H1 (cell line): ENCODE measurements around the gene NR2F6. TPM values are rescaled to one million over a fixed set of nuclear protein-coding genes. Genes with fewer than 3 reads are reported as not detected.
A peak's percentile ranks its signal among the peaks of the same experiment; 100 is the strongest.

Experiments used
- CTCF ChIA-PET: fragments of 300-600 bp; sonication (Branson Sonifier 250); formaldehyde crosslinking; loops from one replicate; lab custom pipeline; 2021; ENCODE audit not compliant: partially characterized antibody; lab: Charles Lee
- POLR2A ChIA-PET: fragments of 300-600 bp; sonication (Branson Sonifier 250); formaldehyde crosslinking; loops from one replicate; lab custom pipeline; 2021; ENCODE audit warnings: inconsistent platforms; ENCODE audit not compliant: partially characterized antibody; lab: Charles Lee
- DNase-seq, 2 experiments: peaks; one replicate each; pipeline versions ENCODE4 v3.0.0 to v3.0.0-alpha.2; 2010 to 2022; ENCODE audit warnings: low spot score in 2 of 2, low read depth in 1 of 2, mixed read lengths in 1 of 2
- FAIRE-seq: peaks from 2 replicates; lab custom pipeline; 2011; peaks lifted over from hg19 to GRCh38; lab: Jason Lieb, UNC
- H2AFZ ChIP-seq: 2 replicates; pipeline ENCODE4 v1.8.1; 2012; ENCODE audit warnings: low read length, inconsistent platforms
- H2AK5ac ChIP-seq: 2 replicates; pipeline ENCODE4 v1.6.1; 2013; ENCODE audit warnings: low read depth, low read length
- H2BK120ac ChIP-seq: replicated peaks from 2 replicates; pipeline ENCODE3; 2013; ENCODE audit warnings: low read depth, low read length, inconsistent platforms
- H2BK12ac ChIP-seq: 2 replicates; pipeline ENCODE4 v1.6.1; 2013; ENCODE audit warnings: low read depth, low read length
- H2BK15ac ChIP-seq: 2 replicates; pipeline ENCODE4 v1.6.1; 2013; ENCODE audit warnings: low read length
- H2BK20ac ChIP-seq: 2 replicates; pipeline ENCODE4 v1.6.1; 2013; ENCODE audit warnings: low read length
- H2BK5ac ChIP-seq: 2 replicates; pipeline ENCODE4 v1.6.1; 2013; ENCODE audit warnings: low read depth, low read length
- H3K14ac ChIP-seq: 2 replicates; pipeline ENCODE4 v1.6.1; 2013; ENCODE audit warnings: inconsistent platforms; ENCODE audit not compliant: insufficient read length
- H3K18ac ChIP-seq: 2 replicates; pipeline ENCODE4 v1.6.1; 2013; ENCODE audit warnings: low read length; ENCODE audit errors: extremely low read depth
- H3K23ac ChIP-seq: 2 replicates; pipeline ENCODE4 v1.6.1; 2013; ENCODE audit warnings: inconsistent platforms; ENCODE audit not compliant: insufficient read length
- H3K23me2 ChIP-seq: 2 replicates; pipeline ENCODE4 v1.6.1; 2013; ENCODE audit warnings: low read depth, low read length
- H3K27ac ChIP-seq: 2 replicates; pipeline ENCODE4 v1.6.1; 2011; ENCODE audit warnings: low read depth, low read length, inconsistent platforms
- H3K27me3 ChIP-seq, 4 experiments: replicated peaks in 1 of 4; 1 replicate in 1 of 4; 2 replicates in 3 of 4; pipeline versions ENCODE4 v1.6.1 to v1.8.1; 2011 to 2013; ENCODE audit warnings: low read length in 3 of 4, mild to moderate bottlenecking in 3 of 4, inconsistent platforms in 2 of 4, mixed read lengths in 2 of 4, moderate library complexity in 1 of 4; ENCODE audit not compliant: control insufficient read depth in 3 of 4, insufficient read depth in 3 of 4; ENCODE audit errors: extremely low read depth in 1 of 4
- H3K36me3 ChIP-seq, 4 experiments: 2 replicates each; pipeline versions ENCODE4 v1.6.1 to v1.8.1; 2011 to 2013; ENCODE audit warnings: mild to moderate bottlenecking in 4 of 4, low read length in 3 of 4, moderate library complexity in 2 of 4, control low read depth in 1 of 4, inconsistent platforms in 1 of 4; ENCODE audit not compliant: insufficient read depth in 4 of 4, control insufficient read depth in 2 of 4
- H3K4ac ChIP-seq: replicated peaks from 2 replicates; pipeline ENCODE3; 2013; ENCODE audit warnings: low read length, low read depth, mixed read lengths, inconsistent platforms; ENCODE audit not compliant: insufficient read length
- H3K4me1 ChIP-seq, 4 experiments: replicated peaks in 1 of 4; 1 replicate in 1 of 4; 2 replicates in 3 of 4; pipeline versions ENCODE4 v1.6.1 to v1.8.1; 2011 to 2013; ENCODE audit warnings: low read length in 3 of 4, inconsistent platforms in 2 of 4, mixed read lengths in 1 of 4; ENCODE audit not compliant: insufficient read depth in 4 of 4, control insufficient read depth in 3 of 4
- H3K4me2 ChIP-seq, 2 experiments: 2 replicates each; pipeline versions ENCODE4 v1.6.1 to v1.8.1; 2011 to 2013; ENCODE audit warnings: low read depth in 2 of 2, low read length in 2 of 2, control low read depth in 1 of 2, inconsistent platforms in 1 of 2, mild to moderate bottlenecking in 1 of 2; ENCODE audit not compliant: insufficient read depth in 1 of 2
- H3K4me3 ChIP-seq, 4 experiments: fragments of 200-600, 300-600 bp in 1 of 4; sonication (generic), shearing (Covaris generic), sonication (Bioruptor Twin) in 1 of 4; 2 replicates each; pipeline versions ENCODE4 v1.5.1 to v1.8.1; 2011 to 2016; ENCODE audit warnings: low read length in 4 of 4, low read depth in 3 of 4, control low read depth in 2 of 4, inconsistent platforms in 2 of 4, mild to moderate bottlenecking in 2 of 4, mixed read lengths in 1 of 4, moderate library complexity in 1 of 4; ENCODE audit not compliant: insufficient read depth in 2 of 4; ENCODE audit errors: extremely low read depth in 1 of 4
- H3K56ac ChIP-seq: replicated peaks from 2 replicates; pipeline ENCODE3; 2013; ENCODE audit warnings: low read depth, mild to moderate bottlenecking, mixed read lengths, low read length, inconsistent platforms; ENCODE audit not compliant: insufficient read length
- H3K79me1 ChIP-seq: 2 replicates; pipeline ENCODE4 v1.6.1; 2013; ENCODE audit warnings: low read depth, low read length, control low read depth
- H3K79me2 ChIP-seq, 2 experiments: 2 replicates each; pipeline versions ENCODE4 v1.6.1 to v1.8.1; 2012 to 2013; ENCODE audit warnings: low read length in 2 of 2, mild to moderate bottlenecking in 2 of 2, inconsistent platforms in 1 of 2; ENCODE audit not compliant: insufficient read depth in 2 of 2, control insufficient read depth in 1 of 2
- H3K9ac ChIP-seq, 4 experiments: replicated peaks in 1 of 4; 1 replicate in 1 of 4; 2 replicates in 3 of 4; pipeline versions ENCODE4 v1.6.1 to v1.8.1; 2011 to 2013; ENCODE audit warnings: low read depth in 3 of 4, low read length in 3 of 4, control low read depth in 2 of 4, mild to moderate bottlenecking in 2 of 4, moderate library complexity in 2 of 4, inconsistent platforms in 1 of 4; ENCODE audit errors: extremely low read depth in 1 of 4
- H3K9me3 ChIP-seq, 2 experiments: 2 replicates each; pipeline versions ENCODE4 v1.6.1 to v1.8.1; 2012 to 2013; ENCODE audit warnings: mild to moderate bottlenecking in 2 of 2, moderate library complexity in 2 of 2, control low read depth in 1 of 2, inconsistent platforms in 1 of 2, low read depth in 1 of 2, low read length in 1 of 2, mixed read lengths in 1 of 2; ENCODE audit not compliant: insufficient read depth in 2 of 2
- H4K20me1 ChIP-seq, 2 experiments: replicated peaks in 1 of 2; 2 replicates each; pipeline versions ENCODE3 to v1.8.1; 2011 to 2013; ENCODE audit warnings: inconsistent platforms in 2 of 2, low read length in 2 of 2, mild to moderate bottlenecking in 1 of 2; ENCODE audit not compliant: insufficient read depth in 2 of 2, control insufficient read depth in 1 of 2
- H4K5ac ChIP-seq: 2 replicates; pipeline ENCODE4 v1.6.1; 2013; ENCODE audit warnings: low read length, low read depth, mixed read lengths, inconsistent platforms; ENCODE audit not compliant: insufficient read length
- H4K8ac ChIP-seq: 2 replicates; pipeline ENCODE4 v1.8.0; 2013; ENCODE audit warnings: mild to moderate bottlenecking, moderate library complexity, low read length, inconsistent platforms; ENCODE audit not compliant: insufficient read depth; ENCODE audit errors: extremely low read depth
- H4K91ac ChIP-seq: replicated peaks from 2 replicates; pipeline ENCODE3; 2013; ENCODE audit warnings: low read length, mixed read lengths, inconsistent platforms; ENCODE audit not compliant: insufficient read length
- BACH1 ChIP-seq: IDR thresholded peaks from 2 replicates; pipeline ENCODE4 v1.6.1; 2012; ENCODE audit warnings: low read length, improper control_type of control experiment
- CBX8 ChIP-seq: fragments of 300-800, 300-1000 bp; sonication (generic); IDR thresholded peaks from 2 replicates; pipeline ENCODE4 v1.7.1; 2016; ENCODE audit warnings: low read depth, low read length, borderline replicate concordance
- CTBP2 ChIP-seq: IDR thresholded peaks from 2 replicates; pipeline ENCODE4 v1.7.0; 2011; ENCODE audit warnings: borderline replicate concordance, mild to moderate bottlenecking, moderate library complexity, mixed read lengths, low read length; ENCODE audit not compliant: insufficient read depth, insufficient read length
- EGR1 ChIP-seq: IDR thresholded peaks from 2 replicates; pipeline ENCODE4 v1.6.1; 2011; ENCODE audit warnings: low read depth, low read length, borderline replicate concordance
- PHF8 ChIP-seq: fragments of 200-600 bp; sonication (generic); conservative IDR thresholded peaks from 2 replicates; pipeline ENCODE4 v1.7.1; 2012; ENCODE audit warnings: low read depth, mild to moderate bottlenecking, inconsistent platforms, low read length, moderate library complexity
- POLR2A ChIP-seq, 2 experiments: IDR thresholded peaks; 1 replicate in 1 of 2; 2 replicates in 1 of 2; pipeline ENCODE4 v1.6.1; 2011; ENCODE audit warnings: low read depth in 2 of 2, low read length in 2 of 2, mild to moderate bottlenecking in 2 of 2; ENCODE audit errors: control extremely low read depth in 1 of 2
- POU5F1 ChIP-seq: IDR thresholded peaks from 2 replicates; pipeline ENCODE4 v1.6.1; 2011; ENCODE audit warnings: low read depth, mild to moderate bottlenecking, low read length, moderate library complexity
- SP4 ChIP-seq: IDR thresholded peaks from 2 replicates; pipeline ENCODE4 v1.6.1; 2012; ENCODE audit warnings: low read length, inconsistent platforms
- SRF ChIP-seq: IDR thresholded peaks from 2 replicates; pipeline ENCODE4 v1.6.1; 2011; ENCODE audit warnings: mild to moderate bottlenecking, low read depth, low read length, moderate library complexity
- TBP ChIP-seq: IDR thresholded peaks from 2 replicates; pipeline ENCODE4 v1.6.1; 2011; ENCODE audit warnings: low read depth, low read length, improper control_type of control experiment
- TCF12 ChIP-seq: IDR thresholded peaks from 2 replicates; pipeline ENCODE4 v1.6.1; 2011; ENCODE audit warnings: low read depth, mild to moderate bottlenecking, low read length
- WGBS, 2 experiments: shearing (Covaris generic) in 1 of 2; methylation state at CpG; one replicate each; pipeline versions ENCODE4 v1.1.6 to v1.1.7; 2013 to 2015; ENCODE audit warnings: low lambda C conversion rate in 2 of 2, mixed read lengths in 2 of 2, inconsistent platforms in 1 of 2, low coverage in 1 of 2, missing lambda C conversion rate in 1 of 2; ENCODE audit not compliant: insufficient replicate concordance in 2 of 2, insufficient coverage in 1 of 2, insufficient read length in 1 of 2; ENCODE audit errors: extremely low coverage in 1 of 2, missing lambda C conversion rate in 1 of 2; 5-methylcytosine and 5-hydroxymethylcytosine counted together
- polyA plus RNA-seq, 7 experiments: library from polyadenylated mRNA; depleted of rRNA in 3 of 7; stranded (reverse) in 5 of 7; unstranded in 2 of 7; fragments of >200 nt in 5 of 7; fragments of 200-250 nt in 2 of 7; gene quantifications; 1 replicate in 5 of 7; 2 replicates in 1 of 7; 4 replicates in 1 of 7; pipeline versions ENCODE4 v1.2.1 to v1.2.3, GENCODE V29; 2011 to 2013; ENCODE audit warnings: missing spikeins in 2 of 7, mixed read lengths in 2 of 7
- total RNA-seq: library from RNA; stranded (reverse); fragmentation: NEBNext Ultra II Directional; extraction: Animal tissue kit (Norgen Biotek cat#: 25700); gene quantifications from 2 replicates; pipeline ENCODE4 v1.2.1, GENCODE V29; 2021
- TF ChIP-seq, protein P1 (sequence below): IDR thresholded peaks from 2 replicates; pipeline ENCODE4 v1.6.1; 2012; ENCODE audit warnings: inconsistent platforms

The NR2F6 gene
- total and polyA plus RNA-seq, 2 of the 8 experiments (the other 6 are each of a cell fraction or from before 2014, with no cell fraction given), result 99.7 to 114 TPM

DNA sequence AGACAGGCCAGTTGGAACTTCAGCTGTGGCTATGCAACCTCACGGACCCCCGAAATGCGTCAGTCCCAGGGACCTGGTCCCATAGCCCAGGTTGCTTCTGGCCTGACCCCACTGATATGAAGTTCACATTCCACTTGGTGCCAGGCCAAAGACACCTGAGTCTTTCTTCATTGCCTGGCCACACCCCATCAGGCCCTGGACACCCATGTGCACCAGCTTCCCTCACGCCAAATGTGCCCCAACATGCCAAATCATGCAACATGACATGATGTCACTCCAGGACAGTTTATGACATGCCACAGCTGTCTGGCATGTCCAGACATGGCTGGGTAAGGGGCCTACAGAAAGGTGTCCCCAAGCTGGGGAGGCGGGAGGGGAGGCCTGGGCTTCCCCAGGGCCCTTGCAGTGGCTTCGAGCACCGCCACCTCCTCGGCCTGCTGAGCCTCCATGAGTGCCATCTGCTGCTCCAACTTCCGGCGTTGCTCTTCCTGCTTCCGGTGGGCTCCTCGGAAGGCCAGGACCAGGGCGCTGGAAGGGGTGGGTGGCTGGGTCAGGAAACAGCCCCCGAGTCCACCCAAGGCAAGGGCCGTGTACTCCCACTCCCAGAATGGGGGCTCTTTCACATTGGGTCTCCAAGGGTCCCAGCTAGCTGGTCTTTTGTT lies 4.3 kb upstream of the NR2F6 start:
- Histone ChIP-seq H3K36me3 (peaks cover 0 to 3% (median 1%) of the 10 kb centered on the region in 4 experiments; a peak in 1 of 8 replicates), H2BK12ac (peak overlapping the region; percentile 68; the same call in 1 of the 2 replicates), H3K9me3 (no peaks in the 10 kb centered on the region), H3K79me1 (no peaks in the 10 kb centered on the region), H3K18ac (no peak overlapping the region), H3K4me1 (peaks cover 0 to 21% (median 17%) of the 10 kb centered on the region in 4 experiments; a peak in 6 of 7 replicates), H3K27me3 (no peaks in the 10 kb centered on the region), H2BK5ac (peak overlapping the region; percentile 71), H3K56ac (no peak overlapping the region), H3K14ac (no peak overlapping the region), H2BK20ac (0 out of 2 replicates have a peak overlapping the region, but pooled peaks have one; percentile 18), H4K91ac (peak overlapping the region; percentile 74), H3K4me2 (no peak overlapping the region), H4K20me1 (no peaks in the 10 kb centered on the region), H2AFZ (no peak overlapping the region), H2BK15ac (0 out of 2 replicates have a peak overlapping the region, but pooled peaks have one; percentile 46), H2AK5ac (peak overlapping the region; percentile 65; the same call in 1 of the 2 replicates), H3K4ac (peak overlapping the region; percentile 85), H4K5ac (no peak overlapping the region), H3K9ac (no peak overlapping the region), H3K4me3 (no peak overlapping the region), H4K8ac (no peak overlapping the region), H3K27ac (no peak overlapping the region)
- POLR2A ChIA-PET, result interaction anchor here (0.6 to 4.2 kb wide), 11 partner anchors 8 to 71 kb away, joined by 3 to 44 read pairs (median 4); partner anchors contain the start of genes BABAM1 and USHBP1
- CTCF ChIA-PET, result interaction anchor here (1.0 to 4.3 kb wide), 6 partner anchors 10 to 33 kb away, joined by 4 to 35 read pairs (median 8); partner anchors contain the start of genes BABAM1 and OCEL1
- DNase-seq (no peak), FAIRE-seq (no peak)
- 95% methylated on average over 15 of the region's 15 CpGs; no CpG with 5 or more reads in 1 of the 2 experiments for WGBS, 2 experiments
- TF ChIP-seq CTBP2 (no peak), EGR1 (no peak), TBP (no peak), BACH1 (no peak), POU5F1 (no peak), SRF (no peak), SP4 (no peak), CBX8 (no peak), POLR2A (IDR thresholded peaks at IDR 0.05; ENCODE audit: control extremely low read depth in 1 of 2, low read depth in 2 of 2, low read length in 2 of 2) (no peak), TCF12 (no peak), PHF8 (no peak)
- TF ChIP-seq, protein P1, sequence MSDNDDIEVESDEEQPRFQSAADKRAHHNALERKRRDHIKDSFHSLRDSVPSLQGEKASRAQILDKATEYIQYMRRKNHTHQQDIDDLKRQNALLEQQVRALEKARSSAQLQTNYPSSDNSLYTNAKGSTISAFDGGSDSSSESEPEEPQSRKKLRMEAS, result no peak
- TF ChIP-seq, all 59 proteins: peak for 0
- Histone ChIP-seq H2BK120ac (no peak overlapping the region), H3K23me2 (no peaks in the 10 kb centered on the region; the same call in 1 of the 2 replicates), H3K79me2 (peaks cover 0 to 3% of the 10 kb centered on the region in 2 experiments; a peak in 2 of 4 replicates), H3K23ac (no peak overlapping the region)
